T-cell (primary cell): ENCODE results near the gene OR10A6. TPM values are rescaled to one million over a fixed set of nuclear protein-coding genes. Genes with fewer than 3 reads are reported as not detected.

Experiments used
- ATAC-seq, 4 experiments: fragments of 200-7000 bp in 3 of 4; fragments of 150-1000 bp in 1 of 4; cut with Tn5 transposase; replicated peaks in 1 of 4; 1 replicate in 3 of 4; 2 replicates in 1 of 4; pipeline ENCODE4 v1.10.0; 2021; ENCODE audit warnings: moderate library complexity in 3 of 4, mild to moderate bottlenecking in 2 of 4, moderate number of reproducible peaks in 1 of 4
- CTCF ChIA-PET, 2 donors: fragments of 300-600 bp; sonication (Branson Sonifier 250); formaldehyde crosslinking; loops; one replicate each; lab custom pipeline; 2022; ENCODE audit warnings: antibody characterized with exemption in 2 of 2; lab: Charles Lee
- POLR2A ChIA-PET, 2 donors: fragments of 300-600 bp; sonication (Branson Sonifier 250); formaldehyde crosslinking; loops; one replicate each; lab custom pipeline; 2022; ENCODE audit warnings: antibody characterized with exemption in 2 of 2; lab: Charles Lee
- DNase-seq, 35 experiments: peaks; one replicate each; pipeline versions ENCODE4 v3.0.0 to v3.0.0-alpha.2; 2013 to 2023
- H3K27ac ChIP-seq: one replicate; pipeline ENCODE4 v1.5.1; 2013; ENCODE audit warnings: low read length
- H3K27me3 ChIP-seq, 2 experiments: replicated peaks in 1 of 2; 1 replicate in 1 of 2; 2 replicates in 1 of 2; pipeline versions ENCODE4 v1.6.1 to v1.7.0; 2013; ENCODE audit warnings: low read length in 1 of 2, mixed read lengths in 1 of 2; ENCODE audit not compliant: control insufficient read depth in 2 of 2, insufficient read depth in 2 of 2; ENCODE audit errors: extremely low read depth in 1 of 2
- H3K36me3 ChIP-seq, 2 donors: 1 replicate in 1 of 2; 2 replicates in 1 of 2; pipeline versions ENCODE4 v1.6.1 to v1.7.0; 2013; ENCODE audit warnings: low read length in 1 of 2; ENCODE audit not compliant: control insufficient read depth in 2 of 2, insufficient read depth in 1 of 2; ENCODE audit errors: extremely low read depth in 1 of 2
- H3K4me1 ChIP-seq, 2 experiments: 1 replicate in 1 of 2; 2 replicates in 1 of 2; pipeline versions ENCODE4 v1.6.1 to v1.7.0; 2013; ENCODE audit warnings: low read length in 2 of 2, mixed read lengths in 1 of 2; ENCODE audit not compliant: insufficient read depth in 2 of 2, control insufficient read depth in 1 of 2; ENCODE audit errors: extremely low read depth in 1 of 2
- H3K4me3 ChIP-seq, 2 donors: 1 replicate in 1 of 2; 2 replicates in 1 of 2; pipeline versions ENCODE4 v1.5.1 to v1.7.0; 2013; ENCODE audit warnings: mild to moderate bottlenecking in 2 of 2, low read length in 1 of 2, moderate library complexity in 1 of 2; ENCODE audit not compliant: control insufficient read depth in 1 of 2; ENCODE audit errors: extremely low read depth in 1 of 2
- H3K9me3 ChIP-seq: 2 replicates; pipeline ENCODE4 v1.7.0; 2013
- H3K27ac Mint-ChIP-seq, 2 donors: one replicate each; pipeline ENCODE4 v1.8.0; 2020 to 2021; ENCODE audit warnings: mild to moderate bottlenecking in 2 of 2, mixed read lengths in 2 of 2
- H3K27me3 Mint-ChIP-seq, 2 donors: one replicate each; pipeline ENCODE4 v1.8.0; 2021 to 2022; ENCODE audit warnings: mixed read lengths in 2 of 2
- H3K36me3 Mint-ChIP-seq: one replicate; pipeline ENCODE4 v1.8.0; 2021; ENCODE audit warnings: mixed read lengths
- H3K4me1 Mint-ChIP-seq, 3 donors: one replicate each; pipeline ENCODE4 v1.8.0; 2020 to 2022; ENCODE audit warnings: mixed read lengths in 3 of 3, mild to moderate bottlenecking in 1 of 3
- H3K4me3 Mint-ChIP-seq, 3 donors: one replicate each; pipeline ENCODE4 v1.8.0; 2020 to 2022; ENCODE audit warnings: mild to moderate bottlenecking in 3 of 3, mixed read lengths in 3 of 3, moderate library complexity in 3 of 3
- H3K9me3 Mint-ChIP-seq, 3 donors: one replicate each; pipeline ENCODE4 v1.8.0; 2020 to 2022; ENCODE audit warnings: mixed read lengths in 3 of 3
- WGBS: methylation state at CpG from one replicate; pipeline ENCODE4 v1.1.5; 2013; ENCODE audit warnings: missing lambda C conversion rate; ENCODE audit not compliant: insufficient coverage; 5-methylcytosine and 5-hydroxymethylcytosine counted together
- total RNA-seq, 35 experiments: library from RNA in 6 of 35; stranded (reverse) in 6 of 35; fragments of 120-200 nt in 1 of 35; gene quantifications; one replicate each; pipeline versions ENCODE4 v1.2.1 to v1.2.4 and lab custom pipeline; 2013 to 2026

The OR10A6 gene
- total RNA-seq, 5 donors from 2014 or later (not counting 1 experiment from before 2014, with no cell fraction given), result not detected

GRCh38 chr11:7968686-7969085 lies 37.6 kb upstream of the OR10A6 start:
- H3K4me3 Mint-ChIP-seq, result no peak overlapping the region
- no peak for ATAC-seq
- no peaks in the 10 kb centered on the region for H3K36me3 Mint-ChIP-seq
- H3K27me3 ChIP-seq, result peaks cover 5 to 9% of the 10 kb centered on the region in 2 experiments
- ChIA-PET POLR2A (no interaction called here), CTCF (interaction anchor here in 1 of 2 donors (0.6 to 1.1 kb wide), 5 partner anchors 10 to 1722 kb away, joined by 3 to 5 read pairs (median 3); partner anchors contain the start of gene EIF3F)
- no peaks in the 10 kb centered on the region for H3K4me1 ChIP-seq
- H3K4me1 Mint-ChIP-seq, result no peaks in the 10 kb centered on the region
- no CpG with 5 or more reads among the region's 2 CpGs for WGBS
- H3K27ac ChIP-seq, result no peak overlapping the region
- no peaks in the 10 kb centered on the region for H3K9me3 Mint-ChIP-seq
- no peaks in the 10 kb centered on the region for H3K9me3 ChIP-seq
- DNase-seq, result no peak
- peaks cover 18 to 23% of the 10 kb centered on the region in 2 donors for H3K27me3 Mint-ChIP-seq
- no peak overlapping the region for H3K4me3 ChIP-seq
- H3K27ac Mint-ChIP-seq, result no peak overlapping the region
- H3K36me3 ChIP-seq, result no peaks in the 10 kb centered on the region

GRCh38 chr11:7967826-7968225 lies 36.8 kb upstream of the OR10A6 start:
- ChIA-PET POLR2A (no interaction called here), CTCF (no interaction called here)
- Mint-ChIP-seq H3K27ac (no peak overlapping the region), H3K36me3 (no peaks in the 10 kb centered on the region), H3K27me3 (peaks cover 17 to 20% of the 10 kb centered on the region in 2 donors), H3K4me3 (no peak overlapping the region), H3K4me1 (no peaks in the 10 kb centered on the region), H3K9me3 (no peaks in the 10 kb centered on the region)
- Histone ChIP-seq H3K4me3 (no peak overlapping the region), H3K27me3 (peaks cover 5 to 16% of the 10 kb centered on the region in 2 experiments), H3K36me3 (no peaks in the 10 kb centered on the region), H3K9me3 (no peaks in the 10 kb centered on the region), H3K27ac (no peak overlapping the region), H3K4me1 (no peaks in the 10 kb centered on the region)
- ATAC-seq (no peak), DNase-seq (no peak)

GRCh38 chr11:7967097-7967496 lies 36.0 kb upstream of the OR10A6 start:
- no peak for ATAC-seq
- H3K4me1 ChIP-seq, result no peaks in the 10 kb centered on the region
- ChIA-PET CTCF (no interaction called here), POLR2A (no interaction called here)
- peaks cover 16 to 19% of the 10 kb centered on the region in 2 donors for H3K27me3 Mint-ChIP-seq
- no peak for DNase-seq
- peaks cover 5 to 22% of the 10 kb centered on the region in 2 experiments for H3K27me3 ChIP-seq
- no peak overlapping the region for H3K4me3 ChIP-seq
- H3K27ac Mint-ChIP-seq, result no peak overlapping the region
- no peaks in the 10 kb centered on the region for H3K9me3 Mint-ChIP-seq
- H3K36me3 ChIP-seq, result no peaks in the 10 kb centered on the region
- 64% methylated on average over 1 of the region's 1 CpG for WGBS
- no peaks in the 10 kb centered on the region for H3K4me1 Mint-ChIP-seq
- H3K36me3 Mint-ChIP-seq, result no peaks in the 10 kb centered on the region
- H3K4me3 Mint-ChIP-seq, result no peak overlapping the region
- H3K9me3 ChIP-seq, result no peaks in the 10 kb centered on the region
- H3K27ac ChIP-seq, result no peak overlapping the region

- H3K9me3 Mint-ChIP-seq, result no peaks in the 10 kb centered on the region
- peaks cover 5 to 28% of the 10 kb centered on the region in 2 experiments for H3K27me3 ChIP-seq
- H3K27ac Mint-ChIP-seq, result no peak within 1 kb of the TSS
- H3K4me1 Mint-ChIP-seq, result no peaks in the 10 kb centered on the region
- H3K4me3 Mint-ChIP-seq, result no peak within 1 kb of the TSS
- CTCF ChIA-PET, result no interaction called here
- no CpG with 5 or more reads among the region's 1 CpG for WGBS
- no peak for DNase-seq
- no peaks in the 10 kb centered on the region for H3K36me3 ChIP-seq
- peaks cover 17 to 23% of the 10 kb centered on the region in 2 donors for H3K27me3 Mint-ChIP-seq
- no peak within 1 kb of the TSS for H3K27ac ChIP-seq
- H3K4me1 ChIP-seq, result no peaks in the 10 kb centered on the region
- POLR2A ChIA-PET, result interaction anchor here in 1 of 2 donors (0.8 kb wide), 1 partner anchor 382 kb away, joined by 3 read pairs; no protein-coding TSS in a partner anchor
- no peak within 1 kb of the TSS for H3K4me3 ChIP-seq
- no peaks in the 10 kb centered on the region for H3K9me3 ChIP-seq
- no peak for ATAC-seq
- H3K36me3 Mint-ChIP-seq, result no peaks in the 10 kb centered on the region
Measured at GRCh38 chr11:7965386-7965785, 34.3 kb upstream of the OR10A6 start, which contains the start of gene NLRP10. TSS of gene NLRP10 (minus strand) at chr11:7965447. CDS start at chr11:7963495, 1,952 bp downstream.

- Mint-ChIP-seq H3K27me3 (peaks cover 17 to 23% of the 10 kb centered on the region in 2 donors), H3K27ac (no peak overlapping the region), H3K36me3 (no peaks in the 10 kb centered on the region), H3K9me3 (no peaks in the 10 kb centered on the region), H3K4me1 (no peaks in the 10 kb centered on the region), H3K4me3 (no peak overlapping the region)
- POLR2A ChIA-PET, result no interaction called here
- Histone ChIP-seq H3K36me3 (no peaks in the 10 kb centered on the region), H3K4me3 (no peak overlapping the region), H3K27me3 (peaks cover 5 to 33% of the 10 kb centered on the region in 2 experiments), H3K9me3 (no peaks in the 10 kb centered on the region), H3K27ac (no peak overlapping the region), H3K4me1 (no peaks in the 10 kb centered on the region)
- CTCF ChIA-PET, result no interaction called here
- ATAC-seq (no peak), DNase-seq (no peak)
Measured at GRCh38 chr11:7964873-7965272, 33.8 kb upstream of the OR10A6 start.

- ATAC-seq (no peak), DNase-seq (no peak)
- Mint-ChIP-seq H3K4me1 (no peaks in the 10 kb centered on the region), H3K27ac (no peak overlapping the region), H3K4me3 (no peak overlapping the region), H3K36me3 (no peaks in the 10 kb centered on the region), H3K9me3 (no peaks in the 10 kb centered on the region), H3K27me3 (peaks cover 17 to 23% of the 10 kb centered on the region in 2 donors)
- Histone ChIP-seq H3K36me3 (no peaks in the 10 kb centered on the region), H3K27me3 (peaks cover 5 to 33% of the 10 kb centered on the region in 2 experiments), H3K27ac (no peak overlapping the region), H3K9me3 (no peaks in the 10 kb centered on the region), H3K4me1 (no peaks in the 10 kb centered on the region), H3K4me3 (no peak overlapping the region)
- WGBS, result 37% methylated on average over 2 of the region's 3 CpGs
- ChIA-PET POLR2A (no interaction called here), CTCF (no interaction called here)
Measured at GRCh38 chr11:7964261-7964660, 33.2 kb upstream of the OR10A6 start.

- Mint-ChIP-seq H3K4me1 (no peaks in the 10 kb centered on the region), H3K27me3 (peaks cover 12 to 19% of the 10 kb centered on the region in 2 donors), H3K9me3 (peaks cover 0 to 4% (median 2%) of the 10 kb centered on the region in 3 donors), H3K4me3 (no peak overlapping the region), H3K27ac (no peak overlapping the region), H3K36me3 (no peaks in the 10 kb centered on the region)
- Histone ChIP-seq H3K4me1 (no peaks in the 10 kb centered on the region), H3K27me3 (peaks cover 0 to 3% of the 10 kb centered on the region in 2 experiments), H3K9me3 (no peaks in the 10 kb centered on the region), H3K4me3 (no peak overlapping the region), H3K36me3 (no peaks in the 10 kb centered on the region), H3K27ac (no peak overlapping the region)
- DNase-seq (no peak), ATAC-seq (no peak)
- POLR2A ChIA-PET, result no interaction called here
- WGBS, result no CpG with 5 or more reads among the region's 1 CpG
- CTCF ChIA-PET, result no interaction called here
Measured at GRCh38 chr11:7955191-7955590, 24.1 kb upstream of the OR10A6 start.
